Astrocyte (in vitro differentiated cells and primary cell): ENCODE data around the gene STARD8. TPM values are rescaled to one million over a fixed set of nuclear protein-coding genes. Genes with fewer than 3 reads are reported as not detected.

Experiments
- DNase-seq: peaks from one replicate; pipeline ENCODE4 v3.0.0-alpha.2; 2010; ENCODE audit warnings: low read depth
- FAIRE-seq: peaks from 2 replicates; lab custom pipeline; 2011; peaks lifted over from hg19 to GRCh38; lab: Jason Lieb, UNC
- H2AFZ ChIP-seq: 2 replicates; pipeline ENCODE4 v1.6.0; 2012; ENCODE audit warnings: low read depth, low read length, inconsistent platforms
- H3K27ac ChIP-seq: 2 replicates; pipeline ENCODE4 v1.5.1; 2011; ENCODE audit warnings: low read depth, low read length, inconsistent platforms
- H3K27me3 ChIP-seq: 2 replicates; pipeline ENCODE4 v1.6.0; 2011; ENCODE audit warnings: low read length, inconsistent platforms; ENCODE audit not compliant: insufficient read depth
- H3K36me3 ChIP-seq: 2 replicates; pipeline ENCODE4 v1.5.1; 2011; ENCODE audit warnings: low read length, inconsistent platforms; ENCODE audit not compliant: insufficient read depth
- H3K4me1 ChIP-seq: 2 replicates; pipeline ENCODE4 v1.5.1; 2011; ENCODE audit warnings: low read length, inconsistent platforms; ENCODE audit not compliant: insufficient read depth
- H3K4me2 ChIP-seq: 2 replicates; pipeline ENCODE4 v1.6.0; 2012; ENCODE audit warnings: low read length, inconsistent platforms
- H3K4me3 ChIP-seq: 2 replicates; pipeline ENCODE4 v1.5.1; 2011; ENCODE audit warnings: low read depth, mild to moderate bottlenecking, low read length, inconsistent platforms; ENCODE audit not compliant: insufficient read depth
- H3K79me2 ChIP-seq: 2 replicates; pipeline ENCODE4 v1.6.0; 2012; ENCODE audit warnings: mild to moderate bottlenecking, low read length, inconsistent platforms; ENCODE audit not compliant: insufficient read depth
- H3K9ac ChIP-seq: 2 replicates; pipeline ENCODE4 v1.6.0; 2012; ENCODE audit warnings: mild to moderate bottlenecking, low read length, inconsistent platforms
- H3K9me3 ChIP-seq: 2 replicates; pipeline ENCODE4 v1.5.1; 2012; ENCODE audit warnings: low read depth, mild to moderate bottlenecking, low read length, inconsistent platforms; ENCODE audit not compliant: insufficient read depth
- H4K20me1 ChIP-seq: 2 replicates; pipeline ENCODE4 v1.6.0; 2012; ENCODE audit warnings: low read length, inconsistent platforms; ENCODE audit not compliant: insufficient read depth
- H3K27ac Mint-ChIP-seq: one replicate; pipeline ENCODE4 v1.8.0; 2021; ENCODE audit warnings: mild to moderate bottlenecking, mixed read lengths; ENCODE audit not compliant: unreplicated experiment
- H3K27me3 Mint-ChIP-seq: one replicate; pipeline ENCODE4 v1.8.0; 2021; ENCODE audit warnings: low read depth, mixed read lengths; ENCODE audit not compliant: unreplicated experiment
- H3K36me3 Mint-ChIP-seq: one replicate; pipeline ENCODE4 v1.8.0; 2021; ENCODE audit warnings: low read depth, mixed read lengths; ENCODE audit not compliant: unreplicated experiment
- H3K4me1 Mint-ChIP-seq: one replicate; pipeline ENCODE4 v1.8.0; 2021; ENCODE audit warnings: low read depth, mixed read lengths; ENCODE audit not compliant: unreplicated experiment
- H3K4me3 Mint-ChIP-seq: one replicate; pipeline ENCODE4 v1.8.0; 2021; ENCODE audit warnings: mild to moderate bottlenecking, moderate library complexity, mixed read lengths; ENCODE audit not compliant: unreplicated experiment
- H3K9me3 Mint-ChIP-seq: one replicate; pipeline ENCODE4 v1.8.0; 2021; ENCODE audit warnings: mild to moderate bottlenecking, mixed read lengths; ENCODE audit not compliant: unreplicated experiment
- CTCF ChIP-seq: IDR thresholded peaks from 2 replicates; pipeline ENCODE4 v1.5.1; 2011; ENCODE audit warnings: low read depth, mild to moderate bottlenecking, inconsistent platforms, low read length, moderate library complexity; ENCODE audit not compliant: insufficient read depth
- EZH2 ChIP-seq: IDR thresholded peaks from 2 replicates; pipeline ENCODE4 v1.6.1; 2012; ENCODE audit warnings: mild to moderate bottlenecking, low read length, inconsistent platforms; ENCODE audit not compliant: insufficient read depth
- total RNA-seq: library from RNA; stranded (reverse); gene quantifications from 2 replicates; pipeline ENCODE4 v1.2.1, GENCODE V29; 2021

STARD8 gene
- total RNA-seq, 1 donor from 2014 or later: 1.3 TPM

- H3K4me3 ChIP-seq: no peak overlapping the region
- no peak overlapping the region for H3K9ac ChIP-seq
- H3K4me1 Mint-ChIP-seq: peaks cover 13% of the 10 kb centered on the region
- no peak for TF ChIP-seq EZH2
- no peak for TF ChIP-seq CTCF
- peak; percentile 62 for FAIRE-seq
- no peaks in the 10 kb centered on the region for H3K27me3 Mint-ChIP-seq
- H3K9me3 ChIP-seq: no peaks in the 10 kb centered on the region
- H3K27ac ChIP-seq: no peak overlapping the region
- no peak overlapping the region for H3K4me2 ChIP-seq
- no peak overlapping the region for H3K27ac Mint-ChIP-seq
- H3K9me3 Mint-ChIP-seq: peaks cover 3% of the 10 kb centered on the region
- no peaks in the 10 kb centered on the region for H3K27me3 ChIP-seq
- H3K4me3 Mint-ChIP-seq: no peak overlapping the region
- H2AFZ ChIP-seq: no peak overlapping the region
- H3K36me3 ChIP-seq: no peaks in the 10 kb centered on the region
- H3K79me2 ChIP-seq: no peaks in the 10 kb centered on the region
- H3K4me1 ChIP-seq: peaks cover 5% of the 10 kb centered on the region
- no peaks in the 10 kb centered on the region for H3K36me3 Mint-ChIP-seq
- DNase-seq: no peak
- H4K20me1 ChIP-seq: no peaks in the 10 kb centered on the region
Observed at GRCh38 chrX:68677998-68678397, 30.5 kb downstream of the STARD8 start.

- DNase-seq: peak; percentile 79
- Mint-ChIP-seq H3K27me3 (peaks cover 6% of the 10 kb centered on the region), H3K27ac (no peak overlapping the region), H3K4me1 (peaks cover 14% of the 10 kb centered on the region), H3K36me3 (no peaks in the 10 kb centered on the region), H3K4me3 (no peak overlapping the region), H3K9me3 (peaks cover 3% of the 10 kb centered on the region)
- Histone ChIP-seq H3K4me2 (no peak overlapping the region), H2AFZ (no peak overlapping the region), H3K27ac (no peak overlapping the region), H3K27me3 (no peaks in the 10 kb centered on the region), H3K4me1 (peaks cover 5% of the 10 kb centered on the region), H3K79me2 (no peaks in the 10 kb centered on the region), H4K20me1 (no peaks in the 10 kb centered on the region), H3K4me3 (no peak overlapping the region), H3K9ac (no peak overlapping the region), H3K9me3 (no peaks in the 10 kb centered on the region), H3K36me3 (no peaks in the 10 kb centered on the region)
- FAIRE-seq: peak; percentile 90
- no peak for TF ChIP-seq EZH2
- TF ChIP-seq CTCF: no peak
Observed at GRCh38 chrX:68681443-68681941, 34.0 kb downstream of the STARD8 start.

GRCh38 chrX:68682790-68683189 is 35.3 kb downstream of the STARD8 start:
- no peak overlapping the region for H3K4me3 ChIP-seq
- no peak overlapping the region for H3K4me2 ChIP-seq
- Mint-ChIP-seq H3K36me3 (no peaks in the 10 kb centered on the region), H3K27ac (no peak overlapping the region), H3K4me1 (peaks cover 14% of the 10 kb centered on the region), H3K4me3 (no peak overlapping the region), H3K9me3 (peaks cover 3% of the 10 kb centered on the region), H3K27me3 (peaks cover 13% of the 10 kb centered on the region)
- H2AFZ ChIP-seq: no peak overlapping the region
- no peak overlapping the region for H3K27ac ChIP-seq
- H3K9me3 ChIP-seq: no peaks in the 10 kb centered on the region
- H3K36me3 ChIP-seq: no peaks in the 10 kb centered on the region
- no peaks in the 10 kb centered on the region for H4K20me1 ChIP-seq
- FAIRE-seq (no peak), DNase-seq (no peak)
- TF ChIP-seq EZH2: no peak
- no peak for TF ChIP-seq CTCF
- no peaks in the 10 kb centered on the region for H3K27me3 ChIP-seq
- peaks cover 5% of the 10 kb centered on the region for H3K4me1 ChIP-seq
- H3K79me2 ChIP-seq: no peaks in the 10 kb centered on the region
- H3K9ac ChIP-seq: no peak overlapping the region
